AG09309 (cell line): Measurements from ENCODE around the gene TESK1.

ENCODE experiments used
- DNase-seq: peaks from one replicate; pipeline ENCODE4 v3.0.0-alpha.2; 2010; ENCODE audit warnings: low read depth
- H3K4me3 ChIP-seq: 2 replicates; pipeline ENCODE4 v1.5.1; 2011; ENCODE audit warnings: mild to moderate bottlenecking, low read depth, low read length, moderate library complexity; ENCODE audit not compliant: control insufficient read depth
- CTCF ChIP-seq: IDR thresholded peaks from 2 replicates; pipeline ENCODE4 v1.5.1; 2011; ENCODE audit warnings: mild to moderate bottlenecking, low read depth, low read length, inconsistent platforms; ENCODE audit not compliant: insufficient read depth, control insufficient read depth; ENCODE audit errors: missing control alignments

TESK1 gene

GRCh38 chr9:35658137-35658967 lies 53.3 kb downstream of the TESK1 start, which contains the start of gene CCDC107:
Gene CCDC107, plus strand, starts transcription at chr9:35658292. Its CDS starts 88 bp downstream, at chr9:35658380.
- peak within 1 kb of the TSS; percentile 67 for H3K4me3 ChIP-seq
- TF ChIP-seq CTCF: peak; percentile 58
- DNase-seq: no peak

- no peak for DNase-seq
- peak overlapping the region; percentile 67 for H3K4me3 ChIP-seq
- TF ChIP-seq CTCF: no peak
Observed at GRCh38 chr9:35658968-35659220, 53.8 kb downstream of the TESK1 start.

- DNase-seq: no peak
- H3K4me3 ChIP-seq: peak overlapping the region; percentile 67
Observed at GRCh38 chr9:35659340-35659739, 54.3 kb downstream of the TESK1 start.

More at GRCh38 chr9:35659340-35659739, 54.3 kb downstream of the TESK1 start:
- TF ChIP-seq CTCF: no peak
